Stimulated activated naive CD4-positive, alpha-beta T cell (primary cell): Measurements from ENCODE around the gene BEX1.
"Not testable (repeated sequence)": the region's sequence is repeated elsewhere in the genome, so short reads cannot be mapped to it uniquely, and the experiment has no call there.

Experiments used
- DNase-seq, 6 experiments: peaks; one replicate each; lab custom pipeline; 2025; lab: John Stamatoyannopoulos, UW

Gene BEX1

GRCh38 chrX:103063918-103064434, at the start of gene BEX1:
BEX1 (minus strand) TSS chrX:103064171; CDS start chrX:103063274, 897 bp downstream.
- peak in 2 of 6 experiments; percentile 4 to 5 for DNase-seq

- not testable (repeated sequence) for DNase-seq
Observed at GRCh38 chrX:103109497-103109896, 45.5 kb upstream of the BEX1 start.

DNA sequence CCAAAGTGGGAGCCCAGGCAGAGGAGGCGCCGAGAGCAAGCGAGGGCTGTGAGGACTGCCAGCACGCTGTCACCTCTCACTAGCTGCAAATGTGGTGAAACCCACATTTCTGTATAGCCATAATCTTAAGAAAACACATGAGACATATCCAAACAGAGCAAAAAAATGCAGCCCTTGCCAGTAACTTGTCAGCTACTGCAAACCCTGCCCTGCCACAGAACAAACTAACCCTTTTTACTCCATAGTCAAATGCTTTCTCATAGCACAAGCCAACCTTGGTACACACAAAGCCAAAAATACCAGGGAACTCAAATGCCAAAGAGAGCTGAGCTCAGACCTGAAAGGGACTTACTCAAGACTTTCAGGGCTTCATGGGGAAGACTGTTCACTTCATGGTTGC, 43.9 kb upstream of the BEX1 start:
- no peak for DNase-seq

DNA sequence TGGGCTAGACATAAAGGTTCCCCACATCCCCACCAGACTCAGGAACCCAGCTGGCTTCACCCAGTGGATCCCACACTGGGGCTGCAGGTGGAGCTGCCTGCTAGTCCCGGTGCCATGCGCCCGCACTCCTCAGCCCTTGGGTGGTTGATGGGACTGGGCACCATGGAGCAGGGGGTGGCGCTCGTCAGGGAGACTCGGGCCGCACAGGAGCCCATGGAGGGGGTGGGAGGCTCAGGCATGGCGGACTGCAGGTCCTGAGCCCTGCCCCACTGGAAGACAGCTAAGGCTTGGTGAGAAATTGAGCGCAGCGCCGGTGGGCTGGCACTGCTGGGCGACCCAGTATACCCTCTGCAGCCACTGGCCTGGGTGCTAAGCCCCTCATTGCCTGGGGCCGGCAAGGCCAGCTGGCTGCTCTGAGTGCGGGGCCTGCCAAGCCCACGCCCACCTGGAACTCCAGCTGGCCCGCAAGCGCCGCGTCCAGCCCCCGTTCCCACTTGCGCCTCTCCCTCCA, 43.3 kb upstream of the BEX1 start:
- DNase-seq: not testable (repeated sequence)

DNA sequence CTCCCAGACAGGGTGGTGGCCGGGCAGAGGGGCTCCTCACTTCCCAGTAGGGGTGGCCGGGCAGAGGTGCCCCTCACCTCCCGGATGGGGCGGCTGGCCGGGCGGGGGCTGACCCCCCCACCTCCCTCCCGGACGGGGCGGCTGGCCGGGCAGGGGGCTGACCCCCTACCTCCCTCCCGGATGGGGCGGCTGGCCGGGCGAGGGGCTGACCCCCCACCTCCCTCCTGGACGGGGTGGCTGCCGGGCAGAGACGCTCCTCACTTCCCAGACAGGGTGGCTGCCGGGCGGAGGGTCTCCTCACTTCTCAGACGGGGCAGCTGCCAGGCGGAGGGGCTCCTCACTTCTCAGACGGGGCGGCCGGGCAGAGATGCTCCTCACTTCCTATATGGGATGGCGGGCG, 40.4 kb upstream of the BEX1 start:
- DNase-seq: not testable (repeated sequence)

DNA sequence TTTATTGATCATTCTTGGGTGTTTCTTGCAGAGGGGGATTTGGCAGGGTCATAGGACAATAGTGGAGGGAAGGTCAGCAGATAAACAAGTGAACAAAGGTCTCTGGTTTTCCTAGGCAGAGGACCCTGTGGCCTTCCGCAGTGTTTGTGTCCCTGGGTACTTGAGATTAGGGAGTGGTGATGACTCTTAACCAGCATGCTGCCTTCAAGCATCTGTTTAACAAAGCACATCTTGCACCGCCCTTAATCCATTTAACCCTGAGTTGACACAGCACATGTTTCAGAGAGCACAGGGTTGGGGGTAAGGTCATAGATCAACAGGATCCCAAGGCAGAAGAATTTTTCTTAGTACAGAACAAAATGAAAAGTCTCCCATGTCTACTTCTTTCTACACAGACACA, 39.9 kb upstream of the BEX1 start:
- DNase-seq: not testable (repeated sequence)

- DNase-seq: no peak
Observed at GRCh38 chrX:103101299-103102042, 37.5 kb upstream of the BEX1 start.

GRCh38 chrX:103100484-103100883, 36.5 kb upstream of the BEX1 start:
- DNase-seq: no peak

- no peak for DNase-seq
Observed at GRCh38 chrX:103099691-103100090, 35.7 kb upstream of the BEX1 start.

DNA sequence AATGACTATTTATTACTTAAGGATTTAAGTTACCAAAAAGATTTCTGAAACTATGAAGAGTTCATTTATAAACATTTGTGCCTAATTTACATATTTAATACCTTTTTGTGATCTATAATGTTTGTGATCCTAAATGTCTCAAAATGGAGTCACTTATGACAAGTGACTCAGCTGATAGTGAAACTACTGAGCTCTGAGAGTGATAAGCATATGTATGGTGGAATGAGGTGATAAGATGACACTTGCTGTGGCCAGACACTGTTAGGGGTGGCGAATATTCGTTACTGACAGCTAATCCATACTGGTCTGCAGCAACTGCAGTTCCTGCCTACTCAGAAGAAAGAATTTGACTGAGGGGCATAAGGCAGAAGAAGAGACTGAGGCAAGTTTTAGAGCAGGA, 34.5 kb upstream of the BEX1 start:
- no peak for DNase-seq

GRCh38 chrX:103092942-103093341, 29.0 kb upstream of the BEX1 start, which contains the start of gene NXF3:
NXF3 (minus strand) TSS chrX:103093143; CDS start chrX:103093023, 120 bp downstream.
- DNase-seq: no peak

DNA sequence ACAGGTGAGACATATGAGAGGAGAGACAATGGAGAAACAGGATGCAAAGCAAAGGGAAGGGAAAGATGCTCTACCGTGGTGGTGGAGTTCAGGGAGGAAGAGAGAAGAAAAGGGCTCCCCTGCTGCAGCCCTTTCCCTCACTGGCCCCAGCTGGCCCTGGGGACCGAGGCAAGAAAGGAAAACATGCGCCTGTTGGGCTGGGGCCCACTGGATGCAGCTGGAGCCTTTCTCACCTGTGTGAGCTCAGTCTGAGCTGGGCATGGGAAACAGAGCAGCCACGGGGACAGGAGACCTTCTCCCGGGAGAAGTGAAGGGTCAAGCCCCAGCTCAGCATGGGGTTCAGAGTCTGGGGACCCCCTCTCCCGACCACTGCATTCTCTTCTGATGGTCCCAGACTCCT, 17.1 kb upstream of the BEX1 start:
- DNase-seq: no peak

- DNase-seq: no peak
Observed at GRCh38 chrX:103073467-103073866, 9.5 kb upstream of the BEX1 start.

GRCh38 chrX:103066606-103067005, 2.6 kb upstream of the BEX1 start:
- DNase-seq: no peak

DNA sequence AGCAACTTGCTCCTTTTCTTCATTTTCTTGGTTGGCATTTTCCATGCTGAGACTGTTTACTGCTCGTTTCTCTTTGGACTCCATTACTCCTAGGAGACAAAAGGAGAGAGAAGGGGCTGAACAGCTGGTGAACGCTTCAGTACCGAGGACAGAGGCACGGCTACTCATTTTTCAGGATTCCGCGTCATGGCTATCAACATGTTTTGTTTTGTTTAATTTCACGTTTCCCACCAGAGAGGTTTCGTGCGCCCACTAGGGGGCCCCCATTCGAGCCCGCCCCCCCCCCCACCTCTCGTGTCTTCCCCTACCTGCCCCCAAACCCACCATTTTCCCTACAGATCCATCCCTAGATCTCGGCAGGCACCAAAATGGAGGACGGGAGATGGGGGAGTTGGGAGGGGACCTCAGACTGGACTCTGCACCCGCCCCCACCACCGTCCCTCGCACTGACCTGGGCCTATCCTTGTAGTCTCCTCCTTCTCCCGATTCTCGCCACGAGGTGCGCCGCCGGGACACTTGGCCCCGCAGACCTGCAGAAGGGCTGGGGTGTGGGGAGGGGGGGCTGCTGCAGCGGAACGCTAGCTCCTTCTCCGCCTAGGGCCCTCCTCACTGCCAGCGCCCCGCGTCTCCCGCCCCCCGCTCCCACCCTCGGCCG, 653 bp downstream of the BEX1 start:
- no peak for DNase-seq

DNA sequence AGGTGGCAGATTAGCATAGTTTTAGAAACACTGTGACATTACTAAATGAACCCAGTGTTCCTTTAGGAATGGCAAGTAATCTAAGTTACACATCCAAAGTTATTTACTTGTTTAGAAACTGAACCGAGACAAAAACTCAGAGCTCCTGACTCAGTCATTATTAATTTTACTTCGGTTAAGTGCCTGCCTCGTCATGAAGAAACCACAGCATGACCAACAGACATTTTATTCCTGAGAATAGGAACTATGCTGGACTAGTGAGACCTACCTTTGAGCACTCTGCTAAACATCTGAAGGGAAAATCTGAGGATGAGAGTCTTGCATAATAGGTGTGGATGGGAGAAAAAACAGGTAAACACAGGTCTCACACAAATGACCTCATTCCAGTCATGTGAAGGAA, 2.5 kb downstream of the BEX1 start:
- no peak for DNase-seq

DNA sequence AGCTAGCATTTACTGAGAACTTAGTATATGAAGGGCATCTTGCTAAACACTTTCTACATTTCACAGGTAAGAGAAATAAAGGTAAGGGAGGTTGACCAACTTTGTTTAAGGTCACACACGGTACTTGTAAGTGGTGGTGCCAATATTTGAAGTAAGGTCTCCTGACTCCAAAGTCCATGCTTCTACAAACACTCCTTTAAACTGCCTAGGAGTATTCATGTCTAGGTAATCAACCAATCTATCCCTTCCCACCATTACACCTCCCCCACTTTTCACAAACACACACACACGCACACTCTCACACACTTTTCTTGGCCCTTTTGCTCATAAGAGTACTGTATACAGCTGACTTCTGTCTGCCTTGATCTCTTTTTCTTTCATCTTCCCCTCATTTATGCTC, 7.1 kb downstream of the BEX1 start:
- DNase-seq: no peak

GRCh38 chrX:103052625-103053024, 11.3 kb downstream of the BEX1 start:
- no peak for DNase-seq

- no peak for DNase-seq
Observed at GRCh38 chrX:103051260-103051789, 12.6 kb downstream of the BEX1 start.

DNA sequence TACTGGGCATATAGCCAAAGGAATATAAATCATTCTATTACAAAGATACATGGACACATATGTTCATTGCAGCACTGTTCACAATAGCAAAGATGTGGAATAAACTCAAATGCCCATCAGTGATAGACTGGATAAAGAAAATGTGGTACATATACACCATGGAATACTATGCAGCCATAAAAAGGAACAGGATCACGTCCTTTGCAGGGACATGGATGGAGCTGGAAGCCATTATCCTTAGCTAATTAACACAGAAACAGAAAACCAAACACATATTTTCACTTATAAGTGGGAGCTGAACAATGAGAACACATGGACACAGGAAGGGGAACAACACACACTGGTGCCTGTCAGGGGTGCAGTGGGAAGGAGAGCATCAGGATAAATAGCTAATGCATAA, 30.6 kb downstream of the BEX1 start:
- not testable (repeated sequence) for DNase-seq

DNA sequence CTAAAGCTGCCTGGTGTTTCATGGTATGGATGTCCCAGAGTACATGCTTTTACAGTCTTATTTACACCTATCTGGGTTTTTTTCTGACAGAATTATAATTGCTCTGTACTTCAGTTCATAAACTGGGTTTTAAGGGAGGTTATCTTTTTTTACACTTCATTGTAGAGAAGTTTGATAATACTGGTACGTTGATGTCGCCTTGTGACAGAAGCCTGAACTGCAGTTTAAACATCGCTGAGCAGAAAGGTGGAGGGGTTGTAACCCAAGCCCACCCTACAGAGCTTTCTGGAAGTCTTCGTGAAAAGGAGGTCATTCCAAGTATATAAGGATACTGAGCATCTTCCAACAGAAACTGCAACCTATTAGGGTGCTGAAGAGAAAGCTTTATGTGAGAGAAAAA, 46.4 kb downstream of the BEX1 start:
- DNase-seq: no peak

- DNase-seq: no peak
Observed at GRCh38 chrX:103012945-103013344, 51.0 kb downstream of the BEX1 start.
